GM18520 (cell line): ENCODE data around the gene HAUS1.

Experiments used
- ATAC-seq: cut with Tn5 transposase; IDR thresholded peaks from one replicate; pipeline ENCODE4 v1.9.1; 2021; ENCODE audit not compliant: unreplicated experiment

Gene HAUS1

GRCh38 chr18:46104128-46104911 lies at the start of gene HAUS1:
TSS of gene HAUS1 (plus strand) at chr18:46104385. CDS start at chr18:46104412, 27 bp downstream.
- ATAC-seq, result peak; percentile 52

- peak; percentile 44 for ATAC-seq
Observed at GRCh38 chr18:46054956-46055837, 49.0 kb upstream of the HAUS1 start.

- ATAC-seq, result peak; percentile 21
Observed at GRCh38 chr18:46055838-46056230, 48.4 kb upstream of the HAUS1 start.

GRCh38 chr18:46060359-46060841 lies 43.8 kb upstream of the HAUS1 start:
- ATAC-seq, result no peak

GRCh38 chr18:46061387-46061786 lies 42.8 kb upstream of the HAUS1 start:
- ATAC-seq, result no peak

- ATAC-seq, result no peak
Observed at GRCh38 chr18:46061796-46062195, 42.4 kb upstream of the HAUS1 start.

- ATAC-seq, result no peak
Observed at GRCh38 chr18:46062781-46063180, 41.4 kb upstream of the HAUS1 start.

- ATAC-seq, result peak; percentile 29
Observed at GRCh38 chr18:46067438-46068007, 36.7 kb upstream of the HAUS1 start.

- ATAC-seq, result no peak
Observed at GRCh38 chr18:46068763-46069162, 35.4 kb upstream of the HAUS1 start.

GRCh38 chr18:46069524-46069923 lies 34.7 kb upstream of the HAUS1 start:
- no peak for ATAC-seq

- no peak for ATAC-seq
Observed at GRCh38 chr18:46070232-46070631, 34.0 kb upstream of the HAUS1 start.

GRCh38 chr18:46070815-46071652 lies 33.2 kb upstream of the HAUS1 start:
- ATAC-seq, result no peak

- ATAC-seq, result no peak
Observed at GRCh38 chr18:46071653-46072375, 32.4 kb upstream of the HAUS1 start, which contains the start of gene PSTPIP2. TSS of gene PSTPIP2 (minus strand) at chr18:46072260. CDS start at chr18:46072188, 72 bp downstream.

GRCh38 chr18:46072376-46072867 lies 31.8 kb upstream of the HAUS1 start:
- ATAC-seq, result no peak

- no peak for ATAC-seq
Observed at GRCh38 chr18:46072959-46073358, 31.2 kb upstream of the HAUS1 start.

- peak; percentile 26 for ATAC-seq
Observed at GRCh38 chr18:46073474-46074331, 30.5 kb upstream of the HAUS1 start.

- ATAC-seq, result no peak
Observed at GRCh38 chr18:46079336-46079735, 24.8 kb upstream of the HAUS1 start.

- no peak for ATAC-seq
Observed at GRCh38 chr18:46080156-46080555, 24.0 kb upstream of the HAUS1 start.

- no peak for ATAC-seq
Observed at GRCh38 chr18:46084431-46084830, 19.8 kb upstream of the HAUS1 start.
